CD4-positive, alpha-beta T cell treated with Interleukin-15 for 1 hour (primary cell): ENCODE data around the gene GSAP.

ENCODE experiments used
- DNase-seq: peaks from one replicate; pipeline ENCODE4 v3.0.0-alpha.2; 2020

Gene GSAP

DNA sequence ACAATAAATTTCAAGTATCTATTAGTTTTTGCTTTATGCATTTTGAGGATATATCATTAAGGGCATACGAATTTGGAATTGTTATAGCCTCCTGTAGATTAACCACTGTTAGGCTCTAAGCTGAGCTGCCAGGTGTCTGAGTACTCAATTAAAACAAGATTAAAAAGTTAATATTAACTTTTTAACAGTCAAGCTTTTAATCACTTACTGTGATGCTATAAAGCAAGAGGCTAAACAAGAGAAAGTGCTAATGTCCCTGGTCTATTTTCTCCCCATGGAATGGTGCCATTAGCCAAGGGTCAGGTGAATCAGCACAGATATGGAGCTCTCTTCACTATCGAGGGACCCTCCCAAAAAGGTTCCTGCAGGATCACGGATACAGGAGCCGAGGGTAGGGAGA lies 9.7 kb downstream of the GSAP start:
- no peak for DNase-seq

DNA sequence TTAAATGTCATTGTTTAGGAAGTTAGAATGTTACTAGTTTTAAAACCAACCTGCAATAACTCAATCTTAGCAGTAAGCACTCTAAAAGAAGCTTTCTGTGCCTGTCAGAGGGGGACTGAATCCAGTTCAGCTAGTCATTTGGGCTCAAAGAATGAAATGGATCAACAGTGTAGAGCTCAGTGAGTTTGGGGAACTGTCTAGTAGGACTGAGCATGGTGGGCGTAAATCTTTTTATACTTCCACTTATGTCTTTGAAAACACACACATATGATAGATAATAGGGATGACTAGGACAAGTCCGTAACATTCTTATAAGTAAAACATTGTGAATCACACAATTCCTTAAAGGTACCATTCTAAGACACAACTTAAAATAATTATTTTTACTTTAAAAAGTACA lies 11.5 kb downstream of the GSAP start:
- no peak for DNase-seq

DNA sequence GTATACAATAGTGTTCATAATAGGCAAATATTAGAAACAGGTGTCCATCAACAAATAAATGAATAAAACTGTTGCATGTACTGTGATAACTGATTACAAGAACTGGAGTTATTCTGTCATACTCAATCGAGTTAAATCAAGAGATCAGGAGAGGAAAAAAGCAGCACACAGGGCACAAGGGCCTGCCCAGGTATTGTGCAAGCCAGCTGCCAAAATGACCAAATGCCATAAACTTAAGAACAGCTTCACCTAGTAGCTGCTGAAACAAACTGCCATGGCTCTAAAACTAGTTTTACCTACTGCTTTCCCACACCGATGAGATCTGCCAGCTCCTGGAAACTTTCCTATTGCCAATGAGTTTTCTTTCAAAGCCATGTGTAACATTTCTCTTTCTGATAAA lies 12.2 kb downstream of the GSAP start:
- no peak for DNase-seq

DNA sequence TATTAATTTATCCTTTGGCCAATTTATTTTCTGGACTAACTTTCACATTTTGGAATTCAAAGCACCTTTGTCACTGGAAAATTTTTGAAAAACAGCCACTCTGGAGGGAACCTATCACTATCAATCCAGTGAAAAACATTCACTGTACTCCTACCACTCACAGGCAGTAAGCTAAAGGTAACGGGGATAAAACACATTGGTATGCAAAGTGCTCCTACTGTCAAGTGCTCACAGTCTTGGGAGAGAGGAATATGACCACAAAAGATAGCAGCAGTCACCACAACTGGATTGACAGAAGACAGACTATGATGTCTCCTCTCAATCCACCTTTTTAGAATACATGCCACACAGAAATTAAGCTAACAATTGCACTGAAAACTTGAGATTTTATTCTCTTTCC lies 13.3 kb downstream of the GSAP start:
- no peak for DNase-seq

DNA sequence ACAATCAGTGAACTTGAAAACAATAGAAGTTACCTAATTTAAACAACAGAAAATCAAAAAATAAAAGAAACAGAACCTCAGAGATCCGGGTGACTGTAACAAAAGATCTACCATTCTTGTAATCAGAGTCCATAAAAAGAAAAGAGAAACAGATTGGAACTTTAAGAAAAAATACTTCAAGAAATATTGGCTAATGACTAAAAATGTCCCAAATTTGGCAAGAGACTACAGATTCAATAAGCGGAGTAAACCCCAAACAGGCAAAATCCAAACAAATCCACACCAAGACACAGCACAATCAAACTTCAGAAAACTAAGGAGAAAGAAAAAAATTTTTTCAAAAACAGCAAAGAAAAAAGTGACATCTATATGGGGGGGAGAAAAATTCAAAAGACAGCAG lies 15.1 kb downstream of the GSAP start:
- no peak for DNase-seq

DNA sequence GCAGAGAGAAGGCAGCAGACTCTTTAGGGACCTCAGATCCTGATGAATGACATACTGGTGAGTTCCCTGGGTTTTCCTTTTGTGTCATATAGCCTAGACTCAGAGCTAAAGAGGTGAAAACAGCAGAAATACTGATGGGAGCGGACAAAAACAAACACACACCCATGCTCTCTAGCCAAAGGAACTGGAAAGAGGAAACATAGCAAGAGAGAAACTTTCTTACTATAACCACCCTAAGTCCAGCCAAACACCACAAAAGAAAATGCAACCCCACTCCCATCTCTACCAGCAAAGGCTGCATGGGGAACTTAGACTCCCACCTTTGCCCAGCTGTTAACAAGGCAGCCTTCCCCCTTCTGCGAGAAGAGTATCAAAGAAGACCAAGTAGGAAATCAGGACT lies 16.3 kb downstream of the GSAP start:
- DNase-seq: no peak

DNA sequence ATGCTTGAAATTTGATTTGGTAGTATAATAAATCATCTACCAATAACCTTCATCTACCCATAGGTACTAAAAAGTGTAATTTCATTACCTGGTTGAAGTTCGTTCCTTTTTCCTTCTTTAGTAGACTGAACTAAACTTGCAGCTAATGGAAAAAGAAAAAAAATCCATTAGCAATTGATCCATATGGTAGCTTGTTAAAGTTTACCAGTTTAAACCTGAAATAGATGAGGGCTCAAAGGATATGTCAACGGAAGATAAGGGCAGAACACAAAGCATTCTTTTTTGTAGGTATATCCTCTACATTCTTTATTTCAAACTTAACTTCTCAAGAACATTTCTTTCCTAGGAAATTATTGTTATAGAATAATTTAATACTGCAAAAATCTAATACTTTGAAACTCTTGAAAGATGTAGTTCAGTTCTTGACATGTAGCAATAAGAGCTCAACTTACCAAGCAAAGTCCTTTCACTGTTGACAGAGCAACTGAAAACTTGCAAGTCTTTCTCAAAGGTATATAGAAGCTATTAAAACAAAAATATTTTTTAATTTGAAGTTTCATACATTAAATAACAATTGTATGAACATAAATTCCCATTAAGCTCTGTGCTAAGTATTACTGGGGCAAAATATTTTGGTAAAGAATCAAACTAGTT lies 19.1 kb downstream of the GSAP start:
- DNase-seq: no peak

DNA sequence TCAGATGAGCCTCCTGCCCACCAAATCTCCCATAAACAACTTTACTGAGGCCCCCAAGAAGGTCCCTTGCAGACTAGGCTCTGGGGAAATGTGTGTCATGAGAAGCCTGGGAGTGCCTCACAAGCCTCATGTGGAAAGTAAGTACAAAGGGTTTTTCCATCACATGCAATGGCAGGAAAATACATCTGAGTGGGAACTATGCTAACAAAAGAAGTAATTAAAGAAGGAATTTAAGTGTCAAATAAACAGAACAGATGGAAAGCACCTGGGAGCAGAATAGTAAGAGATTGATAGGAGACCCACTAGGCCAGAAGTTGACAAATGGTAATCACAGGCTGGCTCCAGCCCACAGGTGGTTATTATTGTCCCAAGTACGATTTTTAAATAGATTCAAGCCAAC lies 20.5 kb downstream of the GSAP start:
- no peak for DNase-seq

DNA sequence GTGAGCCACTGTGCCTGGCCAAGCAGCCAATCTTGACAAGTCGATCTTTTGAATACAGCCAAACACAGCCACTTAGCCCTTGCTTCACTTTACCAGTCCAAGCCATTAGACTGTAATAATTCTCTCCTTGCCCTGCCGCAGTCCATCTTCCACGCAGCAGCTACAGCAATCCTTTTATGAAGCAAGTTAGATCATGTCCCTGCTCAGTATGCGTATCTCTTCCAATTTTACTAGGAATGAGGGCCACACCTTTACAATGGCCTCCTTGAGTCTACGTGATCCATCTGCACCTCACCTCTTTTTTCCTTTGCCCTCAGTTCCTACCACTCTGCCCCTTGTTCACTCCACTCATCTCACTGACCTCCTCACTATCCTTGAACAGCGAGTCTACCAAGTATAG lies 22.2 kb downstream of the GSAP start:
- DNase-seq: no peak

DNA sequence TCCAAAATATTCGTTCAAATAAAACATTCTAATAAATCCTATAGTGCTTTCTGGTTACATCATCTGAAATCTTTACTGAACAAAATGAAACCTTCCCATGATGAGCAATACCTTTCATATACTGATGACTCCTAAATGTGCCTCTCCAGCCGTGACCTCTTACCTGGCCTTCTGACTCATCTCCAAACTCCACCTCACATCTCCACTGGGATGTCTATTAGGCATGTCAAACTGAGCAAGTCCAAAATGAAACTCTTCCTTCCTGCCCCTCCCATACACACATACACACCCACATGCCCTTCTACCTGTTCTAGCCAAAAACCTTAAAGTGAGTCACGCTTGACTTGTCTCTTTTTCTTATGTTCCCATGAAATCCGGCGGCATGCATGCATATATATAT lies 22.9 kb downstream of the GSAP start:
- no peak for DNase-seq

DNA sequence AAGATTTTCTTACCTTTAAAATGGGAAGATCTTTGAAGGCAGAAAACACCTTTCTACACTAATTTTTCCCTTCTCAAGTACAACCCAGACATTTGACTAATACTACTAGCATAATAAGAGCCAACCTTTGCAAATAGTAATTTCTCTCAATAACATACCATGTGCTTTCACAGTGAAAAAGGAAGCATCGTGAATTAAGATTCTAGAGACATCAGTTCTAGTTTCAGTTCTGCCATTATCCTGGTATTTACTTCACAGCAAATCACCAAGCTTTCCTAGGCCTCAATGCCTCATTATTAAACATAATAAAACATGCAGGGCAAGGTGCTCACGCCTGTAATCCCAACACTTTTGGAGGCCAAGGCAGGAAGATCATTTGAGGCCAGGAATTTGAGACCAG lies 24.9 kb downstream of the GSAP start:
- DNase-seq: no peak

DNA sequence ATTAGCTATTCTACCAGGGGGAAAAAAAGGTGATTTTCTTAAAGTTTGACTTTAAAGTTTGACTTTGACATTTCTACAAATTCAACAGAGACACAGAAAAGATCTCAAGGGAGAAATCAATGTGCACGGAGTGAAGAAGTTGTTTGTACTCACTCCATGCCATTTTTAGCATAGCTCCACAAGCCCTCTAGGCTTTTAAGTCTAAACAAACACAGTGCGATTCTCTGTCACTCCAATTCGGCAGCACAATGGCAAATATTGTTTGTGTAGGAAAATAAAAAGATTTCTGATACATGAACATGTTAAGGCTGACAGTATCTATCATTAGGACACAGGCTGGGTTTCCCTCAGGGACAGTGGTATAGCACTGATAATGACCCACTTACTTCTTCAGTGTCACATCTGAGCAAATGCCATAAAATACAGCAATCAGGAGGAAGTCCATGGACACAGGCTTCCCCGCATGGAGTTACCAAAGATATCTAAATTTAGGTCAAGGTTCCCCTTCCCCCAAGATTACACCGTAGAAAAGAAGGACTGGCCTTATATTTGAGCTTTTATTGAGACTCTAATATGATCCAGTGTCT lies 28.0 kb downstream of the GSAP start:
- DNase-seq: no peak

DNA sequence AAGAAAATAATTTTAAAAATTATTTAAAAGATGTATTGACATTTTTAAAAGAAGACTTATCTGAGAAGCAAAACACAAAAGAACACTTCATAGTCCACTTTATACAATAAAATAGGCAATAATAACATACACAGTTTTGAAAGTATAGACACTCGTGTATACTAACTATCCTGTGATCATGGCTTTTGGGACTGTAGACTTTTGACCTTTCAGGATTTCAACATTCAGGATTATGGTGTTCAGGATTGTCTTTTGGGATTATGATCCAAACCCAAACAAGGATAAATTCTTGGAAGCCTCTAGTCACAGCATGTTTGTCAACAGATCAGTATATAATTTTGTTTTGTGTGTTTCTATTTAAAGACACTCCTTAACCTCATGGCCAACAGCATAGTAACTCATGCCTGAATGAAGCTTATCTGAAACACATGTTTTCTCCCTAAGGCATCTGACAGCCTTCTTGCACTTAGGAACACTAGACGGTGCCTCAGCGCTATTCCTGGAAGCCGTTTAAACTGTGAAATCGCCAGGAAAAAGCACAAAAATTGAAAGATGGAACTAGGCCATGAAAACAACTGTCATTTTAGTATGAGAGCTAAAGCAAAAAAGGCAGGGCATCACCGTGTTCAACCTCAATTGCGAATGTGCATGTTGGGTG lies 29.9 kb downstream of the GSAP start:
- no peak for DNase-seq

DNA sequence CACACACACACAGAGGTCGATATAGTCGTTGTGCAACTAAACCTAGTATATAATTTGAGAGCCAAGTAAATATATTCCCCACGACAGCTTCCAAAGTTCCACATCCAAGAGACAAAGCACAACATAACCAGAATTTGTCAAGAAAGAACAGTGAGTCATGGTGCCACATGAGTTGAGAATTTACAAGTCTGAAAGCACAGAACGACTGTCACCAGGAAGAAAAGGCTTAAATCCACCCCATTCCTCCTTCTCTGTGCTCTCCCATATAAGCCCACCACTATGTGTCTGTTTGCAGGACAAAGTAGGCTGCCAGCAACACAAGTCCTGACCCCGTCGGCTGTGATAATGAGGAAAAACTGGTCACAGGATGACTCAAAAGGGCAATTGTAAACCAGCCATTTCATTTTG lies 32.8 kb downstream of the GSAP start:
- no peak for DNase-seq

DNA sequence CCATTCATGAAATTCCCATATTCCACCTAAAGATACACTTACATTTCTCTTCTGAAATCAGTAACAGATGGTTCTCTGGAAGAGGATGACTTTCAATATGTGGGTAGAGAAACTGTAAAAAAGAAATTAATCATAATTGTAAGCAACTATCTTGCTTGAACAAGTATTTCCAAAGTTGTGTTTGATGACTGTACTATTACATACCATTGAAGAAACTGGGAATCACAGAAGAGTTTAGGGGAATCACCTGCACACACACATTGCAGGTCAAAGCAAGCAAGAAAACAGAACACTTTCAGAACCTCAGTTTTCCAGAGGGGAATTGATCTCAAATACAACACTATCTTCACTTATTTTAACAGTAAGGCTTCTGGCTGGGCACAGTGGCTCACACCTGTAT lies 33.6 kb downstream of the GSAP start:
- no peak for DNase-seq

DNA sequence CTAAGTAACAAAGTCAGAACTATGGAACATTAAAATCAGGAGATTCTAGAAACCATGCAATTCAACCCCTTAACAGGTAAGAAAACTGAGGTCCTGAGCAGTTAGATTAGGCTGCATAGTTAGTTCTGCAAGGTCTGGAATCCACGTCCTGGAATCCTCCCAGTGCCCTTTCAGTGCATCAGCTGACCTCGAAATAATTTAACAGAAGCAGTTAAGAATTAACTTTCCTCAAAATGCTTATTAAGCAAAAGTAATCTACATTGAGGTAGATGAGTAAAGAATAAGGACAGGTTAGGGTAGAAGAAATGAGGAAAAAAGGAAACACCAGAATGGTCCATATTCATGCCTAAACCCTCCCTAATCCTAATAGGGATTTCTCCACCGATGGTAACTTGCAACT lies 37.6 kb downstream of the GSAP start:
- no peak for DNase-seq

DNA sequence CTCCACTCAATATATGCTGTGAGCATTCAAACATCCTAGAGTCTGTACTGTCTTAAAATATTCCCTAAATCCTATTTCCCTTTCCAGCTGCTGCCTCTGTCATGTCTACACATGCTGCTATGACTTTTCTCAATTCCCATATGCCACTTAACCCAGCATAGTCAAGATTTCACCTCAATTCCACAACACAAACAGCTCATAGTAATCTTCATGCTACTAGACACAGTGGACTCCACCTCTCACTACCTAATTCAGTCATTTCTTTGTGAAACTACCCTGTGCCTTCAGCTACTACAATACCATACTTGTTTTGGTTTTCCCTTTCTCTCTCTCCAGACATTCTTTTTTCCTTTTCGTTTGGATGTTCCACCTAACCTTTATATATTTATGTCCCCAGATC lies 45.5 kb downstream of the GSAP start:
- no peak for DNase-seq

DNA sequence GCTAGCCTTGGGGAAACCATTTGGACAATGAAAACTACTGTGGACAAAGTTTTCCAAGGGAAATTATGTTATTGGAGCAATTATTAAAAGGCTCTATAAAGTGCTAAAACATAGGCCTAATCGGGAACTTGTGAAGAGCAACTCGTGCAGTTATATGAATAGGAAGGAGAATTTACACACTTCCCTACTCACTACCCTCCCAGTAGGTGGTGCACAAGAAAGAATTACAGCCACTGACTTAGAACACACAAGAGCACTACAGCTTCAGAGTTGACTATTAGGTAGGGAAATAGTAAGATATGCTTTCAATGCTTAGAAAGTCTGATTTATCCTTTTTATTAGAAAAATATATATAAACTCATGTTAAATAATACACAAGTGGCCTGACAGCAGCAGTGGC lies 47.2 kb downstream of the GSAP start:
- no peak for DNase-seq

DNA sequence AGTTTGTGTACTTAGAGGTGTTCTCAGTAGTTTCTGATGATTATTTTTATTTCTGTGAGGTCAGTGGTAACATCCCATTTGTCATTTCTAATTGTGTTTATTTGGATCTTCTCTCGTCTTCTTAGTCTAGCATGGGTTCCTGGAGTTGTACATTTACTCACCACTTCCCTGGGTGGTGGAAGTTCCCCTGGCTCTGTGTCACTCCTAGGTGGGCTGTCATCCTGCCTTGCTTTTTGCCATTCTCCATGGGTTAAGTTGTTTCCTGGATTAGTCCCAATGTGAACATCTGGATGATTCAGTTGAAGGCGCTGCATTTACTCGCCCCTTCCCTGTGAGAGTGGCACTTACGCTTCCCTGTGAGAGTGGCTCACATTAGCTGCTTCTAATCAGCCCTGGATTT lies 48.2 kb downstream of the GSAP start:
- DNase-seq: no peak

DNA sequence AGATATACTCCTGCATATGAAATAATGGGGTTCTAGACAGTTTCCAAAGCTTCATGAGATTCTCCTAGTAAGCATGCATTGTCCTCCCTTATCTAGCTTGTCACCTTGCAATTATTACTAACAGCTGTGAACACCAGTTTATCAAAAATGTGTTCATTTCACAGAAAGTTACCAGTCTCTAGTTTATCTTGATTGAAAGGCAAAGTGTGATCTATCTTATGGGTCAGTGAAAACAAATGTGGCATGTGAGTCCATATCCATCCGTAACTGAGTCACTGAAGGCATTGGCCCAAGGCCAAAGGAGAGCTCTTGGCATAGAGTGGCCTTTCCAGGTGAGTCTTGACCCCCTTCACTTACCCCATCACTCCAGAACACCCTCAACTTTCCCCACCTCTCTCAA lies 53.2 kb downstream of the GSAP start:
- no peak for DNase-seq

DNA sequence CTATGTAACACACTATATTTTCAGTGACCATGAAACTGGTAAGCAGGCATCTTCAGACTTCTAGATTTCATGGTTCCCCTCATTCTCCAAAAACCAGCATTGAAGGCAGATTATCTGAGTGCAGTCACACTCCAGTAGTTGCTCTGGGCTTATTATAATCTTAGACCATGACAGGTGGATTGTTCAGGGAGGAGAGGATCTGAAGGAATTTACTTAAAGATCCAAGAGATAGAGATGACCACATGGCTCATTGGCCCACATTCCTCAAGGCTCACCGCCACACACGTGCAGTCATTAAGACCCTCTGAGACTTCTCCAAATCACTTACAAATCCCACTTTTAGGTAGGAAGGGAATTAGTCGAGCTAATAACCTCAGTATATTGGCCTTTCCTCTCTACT lies 55.2 kb downstream of the GSAP start:
- DNase-seq: no peak

DNA sequence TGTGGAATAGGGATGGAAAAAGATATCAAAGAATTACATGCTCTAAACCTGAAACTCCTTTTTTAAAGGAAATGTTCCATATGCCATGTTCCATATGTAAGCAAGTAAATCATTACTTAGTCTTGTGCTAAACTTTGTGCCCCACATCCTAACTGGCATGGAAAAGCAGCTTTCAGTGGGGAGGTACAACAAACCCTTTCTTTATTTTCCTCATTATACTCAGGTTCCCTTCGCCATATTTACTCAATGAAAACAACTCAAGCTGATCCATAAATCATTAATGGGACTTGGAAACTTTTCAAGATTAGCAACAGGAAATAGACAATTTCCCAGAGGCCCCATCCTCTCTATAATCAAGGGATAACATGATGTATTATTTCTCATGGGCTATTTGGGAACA lies 56.0 kb downstream of the GSAP start:
- DNase-seq: no peak

DNA sequence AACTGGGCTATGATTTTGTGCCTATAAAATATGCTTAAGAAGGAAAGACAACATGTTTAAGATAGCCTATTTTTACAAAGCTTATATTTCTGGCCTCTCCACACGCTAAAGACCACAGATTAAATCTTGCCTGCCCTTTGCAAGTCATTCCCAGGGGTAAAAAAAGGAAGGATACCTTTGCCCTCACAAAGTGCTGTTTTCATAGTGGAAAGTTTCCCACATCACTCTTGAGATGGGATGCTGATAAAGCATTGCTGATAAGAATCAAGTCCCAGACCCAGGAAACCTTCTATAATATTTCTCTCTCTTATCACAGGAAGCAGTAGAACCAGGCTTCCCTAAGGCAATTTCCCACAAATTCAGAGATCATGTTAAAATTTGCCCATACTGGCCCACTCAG lies 56.5 kb downstream of the GSAP start:
- no peak for DNase-seq

DNA sequence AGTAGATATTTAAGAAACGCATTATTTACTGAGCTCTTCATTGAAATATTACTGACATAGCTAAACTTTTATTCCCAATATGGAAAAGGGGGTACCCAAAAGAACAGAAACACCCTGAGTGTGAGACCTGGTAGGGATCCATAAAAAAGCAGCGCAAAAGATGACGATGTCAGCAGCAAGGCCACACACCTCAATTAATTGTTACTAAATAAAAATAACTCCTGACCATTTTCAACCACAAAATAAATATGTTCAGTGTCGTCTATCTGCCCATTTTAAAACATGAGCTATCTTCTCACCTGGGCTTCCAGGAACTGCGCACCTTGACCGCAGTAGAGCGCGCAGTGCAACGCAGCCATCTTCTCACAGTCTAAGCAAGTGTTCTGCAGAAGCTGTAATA lies 61.2 kb downstream of the GSAP start:
- no peak for DNase-seq

DNA sequence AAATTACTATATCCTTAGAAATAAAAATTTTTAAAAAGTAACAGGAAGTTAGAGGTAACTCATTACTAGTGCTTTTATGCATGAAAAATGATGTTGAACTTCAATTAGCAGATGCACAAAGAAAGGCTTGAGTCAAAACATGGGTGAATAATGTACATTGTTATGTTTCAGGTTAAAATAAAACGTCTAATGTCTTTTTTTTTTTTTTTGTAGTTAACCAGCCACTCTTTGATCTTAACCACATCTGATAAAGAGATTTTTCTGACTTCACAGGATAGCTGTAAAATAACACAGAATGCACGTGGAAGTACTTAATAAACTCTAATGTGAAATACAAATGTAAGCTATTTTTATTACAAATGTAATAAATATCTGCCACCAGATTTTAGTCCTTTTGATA lies 61.7 kb downstream of the GSAP start:
- DNase-seq: no peak
